Right lobe of liver (tissue), 6 donors: ENCODE measurements around the gene MEF2C. TPM values are rescaled to one million over a fixed set of nuclear protein-coding genes. Genes with fewer than 3 reads are reported as not detected.

Source experiments
- ATAC-seq, 4 donors: fragments of 200-7000 bp; cut with Tn5 transposase; one replicate each; pipeline ENCODE4 v1.9.1; 2020; ENCODE audit warnings: mild to moderate bottlenecking in 4 of 4, moderate library complexity in 4 of 4
- DNase-seq, 3 donors: peaks; one replicate each; pipeline ENCODE4 v3.0.0-alpha.2; 2020
- H3K27ac ChIP-seq, 3 donors: fragments of 200-600 bp; one replicate each; pipeline ENCODE4 v1.8.0; 2022
- H3K27me3 ChIP-seq, 2 donors: fragments of 200-600 bp; one replicate each; pipeline ENCODE4 v1.8.0; 2022
- H3K36me3 ChIP-seq, 4 donors: fragments of 200-600 bp; sonication (generic) in 1 of 4; one replicate each; pipeline versions ENCODE4 v1.5.1 to v1.8.0; 2017 to 2022; ENCODE audit warnings: control low read depth in 1 of 4
- H3K4me1 ChIP-seq, 4 donors: fragments of 200-600 bp; sonication (generic) in 1 of 4; one replicate each; pipeline versions ENCODE4 v1.5.1 to v1.8.0; 2017 to 2022; ENCODE audit warnings: control low read depth in 1 of 4
- H3K4me3 ChIP-seq, 3 donors: fragments of 200-600 bp; one replicate each; pipeline ENCODE4 v1.8.0; 2022
- H3K9me3 ChIP-seq, 4 donors: fragments of 200-600 bp; sonication (generic) in 1 of 4; one replicate each; pipeline versions ENCODE4 v1.5.1 to v1.8.0; 2017 to 2022; ENCODE audit warnings: control low read depth in 1 of 4
- CTCF ChIP-seq, 4 donors: fragments of 200-600 bp in 3 of 4; fragments of 450-650 bp in 1 of 4; IDR thresholded peaks; one replicate each; pipeline versions ENCODE4 v1.5.1 to v1.8.0; 2016 to 2022; ENCODE audit warnings: antibody characterized with exemption in 4 of 4, mild to moderate bottlenecking in 2 of 4
- POLR2A ChIP-seq: fragments of 450-650 bp; IDR thresholded peaks from one replicate; pipeline ENCODE4 v1.6.1; 2017; ENCODE audit warnings: antibody characterized with exemption, mild to moderate bottlenecking
- WGBS: methylation state at CpG from one replicate; pipeline ENCODE4 v1.1.6; 2018; ENCODE audit warnings: low coverage, low lambda C conversion rate; ENCODE audit not compliant: insufficient coverage; ENCODE audit errors: missing lambda C conversion rate; 5-methylcytosine and 5-hydroxymethylcytosine counted together
- intact Hi-C, 2 donors: fragments of 100-400 bp; cut with DNase I; formaldehyde crosslinking; loops; one replicate each; pipeline versions ENCODE4 v1.11.2 to v1.14.1; 2022
- total RNA-seq, 6 experiments: library from RNA; depleted of rRNA in 2 of 6; stranded (reverse); fragments of >200 nt in 2 of 6; fragmentation: NEBNext Ultra II Directional in 3 of 6; extraction: Animal tissue kit (Norgen Biotek cat#: 25700) in 3 of 6; gene quantifications; one replicate each; pipeline versions ENCODE4 v1.1.0 to v1.2.4, GENCODE V29; 2016 to 2023
- donor health status: DM: no; HTN: yes; CAD: no.
- donor health status: DM: no; HTN: no; CAD: no.
- donor health status: DM: no; HTN: no; CAD: no.
- donor health status: DM: no; HTN: yes; CAD: no.
- donor health status: DM: no; HTN: yes; CAD: no.

Gene MEF2C
- total RNA-seq, 6 experiments from 2014 or later, result 4.4 to 19.4 (median 6.4) TPM

- Histone ChIP-seq H3K27ac (no peak overlapping the region), H3K27me3 (peaks cover 4 to 61% of the 10 kb centered on the region in 2 donors), H3K4me1 (peaks cover 0 to 3% (median 0%) of the 10 kb centered on the region in 4 donors), H3K4me3 (no peak overlapping the region), H3K9me3 (no peaks in the 10 kb centered on the region), H3K36me3 (no peaks in the 10 kb centered on the region)
- WGBS, result 13% methylated on average over 3 of the region's 3 CpGs
- ATAC-seq, result no peak
- DNase-seq, result no peak
- intact Hi-C loops, result no loop called here
- TF ChIP-seq POLR2A, result no peak
- no peak for TF ChIP-seq CTCF (IDR thresholded peaks at IDR 0.05)
These were observed 187.1 kb downstream of the MEF2C start for GRCh38 chr5:88695931-88696330.

- Histone ChIP-seq H3K4me1 (peaks cover 0 to 9% (median 0%) of the 10 kb centered on the region in 4 donors), H3K4me3 (no peak overlapping the region), H3K27ac (no peak overlapping the region), H3K27me3 (peaks cover 7 to 65% of the 10 kb centered on the region in 2 donors), H3K9me3 (no peaks in the 10 kb centered on the region), H3K36me3 (no peaks in the 10 kb centered on the region)
- ATAC-seq (no peak), DNase-seq (no peak)
- no peak for TF ChIP-seq CTCF (IDR thresholded peaks at IDR 0.05)
- no peak for TF ChIP-seq POLR2A
- intact Hi-C loops, result no loop called here
- 6% methylated on average over 18 of the region's 19 CpGs for WGBS
These were observed 187.8 kb downstream of the MEF2C start for GRCh38 chr5:88695232-88695631.

DNA sequence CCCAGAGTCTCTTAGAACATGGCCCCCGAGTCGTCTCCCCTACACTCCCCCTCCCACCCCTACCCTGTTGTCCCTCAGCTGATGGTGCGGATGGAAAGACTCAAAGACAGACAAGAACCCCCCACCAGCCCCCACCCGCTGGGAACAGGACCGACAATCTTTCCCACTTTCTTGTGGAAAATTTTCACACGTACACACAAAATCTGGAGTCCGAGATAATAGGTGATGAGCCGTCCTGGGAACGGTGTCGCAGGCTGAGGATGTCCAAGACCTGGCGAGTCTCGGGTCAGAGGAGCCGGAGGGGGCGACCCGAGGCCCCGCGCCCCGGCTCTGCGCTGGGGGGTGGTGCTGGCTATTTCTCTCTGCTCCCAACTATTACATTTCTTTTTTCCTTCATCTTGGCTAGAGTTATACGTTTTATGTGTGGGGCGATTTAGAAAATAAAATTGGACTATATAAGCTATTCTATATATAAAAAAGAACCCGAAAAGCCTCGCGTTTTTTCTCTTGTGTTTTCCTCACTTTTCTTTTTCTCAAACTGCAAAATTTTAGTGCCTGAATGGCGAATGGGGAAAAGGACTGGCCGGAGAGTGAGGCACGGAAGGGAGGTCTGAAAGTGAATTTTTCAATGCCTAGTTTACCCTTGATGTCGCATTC is 188.8 kb downstream of the MEF2C start:
- H3K4me3 ChIP-seq, result no peak overlapping the region
- intact Hi-C loops, result no loop called here
- no peak for ATAC-seq
- 5% methylated on average over 20 of the region's 28 CpGs for WGBS
- H3K27ac ChIP-seq, result no peak overlapping the region
- H3K9me3 ChIP-seq, result no peaks in the 10 kb centered on the region
- H3K27me3 ChIP-seq, result peaks cover 7 to 75% of the 10 kb centered on the region in 2 donors
- TF ChIP-seq CTCF (IDR thresholded peaks at IDR 0.05), result no peak
- TF ChIP-seq POLR2A, result no peak
- H3K4me1 ChIP-seq, result peaks cover 0 to 9% (median 0%) of the 10 kb centered on the region in 4 donors
- DNase-seq, result no peak
- no peaks in the 10 kb centered on the region for H3K36me3 ChIP-seq

DNA sequence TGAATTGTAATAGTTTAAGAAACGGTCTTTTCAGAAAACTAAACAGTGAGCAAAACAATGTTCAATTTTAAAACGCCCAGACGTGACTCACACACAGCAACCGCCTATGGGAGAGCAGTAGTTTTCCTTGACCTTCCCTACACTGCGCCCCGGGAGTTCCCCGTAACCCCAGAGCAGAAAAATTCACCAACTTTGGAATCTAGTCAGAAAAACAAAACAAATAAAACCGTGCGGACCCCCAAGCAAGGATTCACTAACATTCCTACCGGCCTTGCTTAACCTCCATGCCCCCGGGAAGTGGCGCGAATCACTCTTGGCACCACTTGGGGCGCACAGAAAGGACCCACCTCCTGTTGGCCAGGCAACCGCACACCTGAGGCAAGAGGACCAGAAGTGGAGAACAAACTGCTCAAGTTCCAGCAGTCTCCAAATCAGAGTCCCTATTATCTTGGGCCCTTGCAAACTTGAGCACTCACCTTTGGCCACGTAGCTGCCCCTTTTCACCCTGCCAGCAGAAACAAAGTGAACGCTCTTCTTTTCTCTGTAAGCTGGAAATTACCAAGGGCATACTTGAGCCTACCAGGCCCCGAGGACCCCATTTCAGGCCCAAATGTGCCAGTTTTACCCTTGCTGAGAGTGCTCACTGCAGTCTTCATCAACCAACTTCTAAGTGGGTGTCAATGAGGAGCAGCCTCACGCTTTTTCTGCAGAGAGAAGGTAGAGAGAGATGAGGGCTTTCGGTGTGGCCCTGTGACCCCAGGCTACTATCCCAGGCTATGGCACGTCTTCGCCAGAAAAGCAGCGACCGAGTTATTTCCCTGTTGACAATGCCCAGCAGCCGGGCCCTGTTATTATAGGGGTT is 189.7 kb downstream of the MEF2C start:
- Histone ChIP-seq H3K4me3 (no peak overlapping the region), H3K4me1 (peaks cover 0 to 9% (median 0%) of the 10 kb centered on the region in 4 donors), H3K27me3 (peaks cover 14 to 82% of the 10 kb centered on the region in 2 donors), H3K27ac (no peak overlapping the region), H3K9me3 (no peaks in the 10 kb centered on the region), H3K36me3 (no peaks in the 10 kb centered on the region)
- DNase-seq, result no peak
- 19% methylated on average over 23 of the region's 25 CpGs for WGBS
- TF ChIP-seq CTCF (IDR thresholded peaks at IDR 0.05) (no peak), POLR2A (no peak)
- no peak for ATAC-seq
- intact Hi-C loops, result no loop called here
